Measurements from ENCODE around the gene SLC6A18. TPM values are rescaled to one million over a fixed set of nuclear protein-coding genes. Genes with fewer than 3 reads are reported as not detected.

The SLC6A18 gene
- total and polyA plus RNA-seq, 10 of the 15 experiments (the other 5 are each of a cell fraction or from before 2014, with no cell fraction given): not detected

- ChIA-PET CTCF (no interaction called here), RAD21 (ENCODE audit: unreplicated experiment) (no interaction called here), POLR2A (no interaction called here), SMC1A (ENCODE audit: uncharacterized antibody, unreplicated experiment) (no interaction called here)
- FAIRE-seq (no peak), DNase-seq (ENCODE audit: low read depth, low spot score) (no peak), ATAC-seq (no peak)
- Histone ChIP-seq H2AFZ (ENCODE audit: control insufficient read depth, low read depth, low read length) (no peak overlapping the region), H3K27me3 (replicated peaks in 1 of 2; ENCODE audit: control insufficient read depth in 2 of 2, insufficient read depth in 2 of 2, low read length in 1 of 2) (no peaks in the 10 kb centered on the region; a peak in 1 of 4 replicates), H3K4me1 (ENCODE audit: control insufficient read depth, insufficient read depth, low read length) (no peaks in the 10 kb centered on the region), H3K79me2 (ENCODE audit: control insufficient read depth, insufficient read depth, low read length) (no peaks in the 10 kb centered on the region), H3K9me3 (replicated peaks; ENCODE audit: control insufficient read depth, insufficient read depth, low read length) (no peaks in the 10 kb centered on the region; the same call in 2 of the 3 replicates), H3K36me3 (ENCODE audit: control insufficient read depth in 2 of 2, insufficient read depth in 2 of 2, low read length in 1 of 2) (no peaks in the 10 kb centered on the region), H3K4me3 (no peak overlapping the region), H3K9ac (ENCODE audit: control insufficient read depth, insufficient read depth, low read length) (no peak overlapping the region), H3K4me2 (ENCODE audit: control insufficient read depth, insufficient read depth) (no peak overlapping the region), H4K20me1 (ENCODE audit: control insufficient read depth, insufficient read depth) (no peaks in the 10 kb centered on the region), H3K27ac (ENCODE audit: control insufficient read depth, insufficient read depth) (no peak overlapping the region)
- TF ChIP-seq ZBTB11 (CRISPR knock-in tag; IDR thresholded peaks at IDR 0.05) (no peak), ZSCAN29 (IDR thresholded peaks at IDR 0.05) (no peak), NR2C1 (IDR thresholded peaks at IDR 0.05) (no peak), BHLHE40 (IDR thresholded peaks at IDR 0.05; ENCODE audit: borderline replicate concordance in 1 of 2, low read depth in 2 of 2, low read length in 1 of 2) (no peak), SKIL (IDR thresholded peaks at IDR 0.05; ENCODE audit: low read depth, poor library complexity, severe bottlenecking) (no peak), SREBF2 (IDR thresholded peaks at IDR 0.05; ENCODE audit: low read length) (no peak), CHD4 (IDR thresholded peaks at IDR 0.05) (no peak), RAD51 (IDR thresholded peaks at IDR 0.05) (no peak), POLR2AphosphoS2 (IDR thresholded peaks at IDR 0.05; ENCODE audit: low read depth, low read length) (no peak), TAF1 (IDR thresholded peaks at IDR 0.05; ENCODE audit: borderline replicate concordance, low read depth, low read length) (no peak), NR2C2 (IDR thresholded peaks at IDR 0.05; ENCODE audit: borderline replicate concordance, control insufficient read depth, insufficient read length, low read depth) (no peak), EED (IDR thresholded peaks at IDR 0.05; ENCODE audit: low read depth) (no peak), MTA2 (IDR thresholded peaks at IDR 0.05; ENCODE audit: low read depth) (no peak), RELB (IDR thresholded peaks at IDR 0.05; ENCODE audit: low read depth) (no peak), MXI1 (IDR thresholded peaks at IDR 0.05; ENCODE audit: low read depth, low read length) (no peak), ASH2L (IDR thresholded peaks at IDR 0.05; ENCODE audit: borderline replicate concordance, low read depth) (no peak), NFIC (IDR thresholded peaks at IDR 0.05; ENCODE audit: low read depth, low read length) (no peak), STAT1 (conservative IDR thresholded peaks at IDR 0.05) (no peak), GATAD2B (conservative IDR thresholded peaks at IDR 0.05; ENCODE audit: low read depth) (no peak), JUNB (IDR thresholded peaks at IDR 0.05) (no peak)
- in situ Hi-C loops (cut with MboI) (no loop called here), intact Hi-C loops (cut with micrococcal nuclease; ENCODE audit: unreplicated experiment) (no loop called here)
- BruUV-seq (replicated peaks): no TSS peak
- WGBS (ENCODE audit: insufficient coverage, insufficient replicate concordance, low lambda C conversion rate, missing lambda C conversion rate): 47% methylated on average over 9 of the region's 9 CpGs
Observed at GRCh38 chr5:1220351-1220750, 4.8 kb upstream of the SLC6A18 start.
